Caco-2 (cell line): ENCODE measurements around the gene AMBP. TPM values are rescaled to one million over a fixed set of nuclear protein-coding genes. Genes with fewer than 3 reads are reported as not detected.

Source experiments
- BruUV-seq: library from RNA; stranded (reverse); fragments of 400-500 nt; replicated peaks from 2 replicates; lab custom pipeline; 2021; lab: Mats Ljungman, UMichigan
- CTCF ChIA-PET: fragments of 300-600 bp; sonication (Branson Sonifier 250); formaldehyde crosslinking; loops from one replicate; lab custom pipeline; 2022; ENCODE audit warnings: antibody characterized with exemption; lab: Charles Lee
- POLR2A ChIA-PET: fragments of 300-600 bp; sonication (Branson Sonifier 250); formaldehyde crosslinking; loops from one replicate; lab custom pipeline; 2022; ENCODE audit warnings: antibody characterized with exemption; lab: Charles Lee
- DNase-seq, 2 experiments: peaks; one replicate each; pipeline versions ENCODE4 v3.0.0 to v3.0.0-alpha.2; 2020 to 2022
- H3K27me3 ChIP-seq: replicated peaks from 2 replicates; pipeline ENCODE4 v1.6.0; 2011; ENCODE audit warnings: low read length; ENCODE audit not compliant: control insufficient read depth, insufficient read depth
- H3K36me3 ChIP-seq: 2 replicates; pipeline ENCODE4 v1.5.1; 2011; ENCODE audit warnings: low read length; ENCODE audit not compliant: control insufficient read depth, insufficient read depth
- H3K4me1 ChIP-seq: fragments of 250-450 bp; sonication (Bioruptor Pico); 2 replicates; pipeline ENCODE4 v1.5.1; 2020; ENCODE audit warnings: mild to moderate bottlenecking
- H3K4me3 ChIP-seq: 2 replicates; pipeline ENCODE4 v1.5.1; 2011; ENCODE audit warnings: low read depth, mild to moderate bottlenecking, control low read depth, low read length
- H3K9me3 ChIP-seq: fragments of 250-450 bp; sonication (Bioruptor Pico); 2 replicates; pipeline ENCODE4 v1.5.1; 2020; ENCODE audit warnings: mild to moderate bottlenecking, moderate library complexity
- H3K27ac Mint-ChIP-seq: one replicate; pipeline ENCODE4 v1.8.0; 2022; ENCODE audit warnings: mixed read lengths; ENCODE audit not compliant: unreplicated experiment
- H3K27me3 Mint-ChIP-seq: one replicate; pipeline ENCODE4 v1.8.0; 2022; ENCODE audit warnings: mixed read lengths; ENCODE audit not compliant: insufficient read depth, unreplicated experiment
- H3K36me3 Mint-ChIP-seq: one replicate; pipeline ENCODE4 v1.8.0; 2022; ENCODE audit warnings: mild to moderate bottlenecking, mixed read lengths; ENCODE audit not compliant: insufficient read depth, unreplicated experiment
- H3K4me1 Mint-ChIP-seq: one replicate; pipeline ENCODE4 v1.8.0; 2022; ENCODE audit warnings: low read depth, mixed read lengths; ENCODE audit not compliant: unreplicated experiment
- H3K4me3 Mint-ChIP-seq: one replicate; pipeline ENCODE4 v1.8.0; 2022; ENCODE audit warnings: mild to moderate bottlenecking, moderate library complexity, mixed read lengths; ENCODE audit not compliant: unreplicated experiment
- H3K9me3 Mint-ChIP-seq: one replicate; pipeline ENCODE4 v1.8.0; 2022; ENCODE audit warnings: mixed read lengths; ENCODE audit not compliant: unreplicated experiment
- CTCF ChIP-seq, 2 experiments: fragments of 200-600 bp in 1 of 2; IDR thresholded peaks; 1 replicate in 1 of 2; 2 replicates in 1 of 2; pipeline versions ENCODE4 v1.5.1 to v1.8.0; 2011 to 2022; ENCODE audit warnings: antibody characterized with exemption in 1 of 2, control low read depth in 1 of 2, inconsistent platforms in 1 of 2, low read depth in 1 of 2, low read length in 1 of 2, mild to moderate bottlenecking in 1 of 2, moderate library complexity in 1 of 2; ENCODE audit not compliant: insufficient read depth in 1 of 2, severe bottlenecking in 1 of 2, unreplicated experiment in 1 of 2
- intact Hi-C: fragments of 100-400 bp; cut with micrococcal nuclease; formaldehyde crosslinking; loops from one replicate; pipeline ENCODE4 v1.10.0; 2022; ENCODE audit not compliant: unreplicated experiment
- total RNA-seq: library from RNA; stranded (reverse); gene quantifications from 2 replicates; pipeline ENCODE4 v1.2.3, GENCODE V29; 2022

The AMBP gene
- total RNA-seq, 1 experiment from 2014 or later = 2.2 TPM

DNA sequence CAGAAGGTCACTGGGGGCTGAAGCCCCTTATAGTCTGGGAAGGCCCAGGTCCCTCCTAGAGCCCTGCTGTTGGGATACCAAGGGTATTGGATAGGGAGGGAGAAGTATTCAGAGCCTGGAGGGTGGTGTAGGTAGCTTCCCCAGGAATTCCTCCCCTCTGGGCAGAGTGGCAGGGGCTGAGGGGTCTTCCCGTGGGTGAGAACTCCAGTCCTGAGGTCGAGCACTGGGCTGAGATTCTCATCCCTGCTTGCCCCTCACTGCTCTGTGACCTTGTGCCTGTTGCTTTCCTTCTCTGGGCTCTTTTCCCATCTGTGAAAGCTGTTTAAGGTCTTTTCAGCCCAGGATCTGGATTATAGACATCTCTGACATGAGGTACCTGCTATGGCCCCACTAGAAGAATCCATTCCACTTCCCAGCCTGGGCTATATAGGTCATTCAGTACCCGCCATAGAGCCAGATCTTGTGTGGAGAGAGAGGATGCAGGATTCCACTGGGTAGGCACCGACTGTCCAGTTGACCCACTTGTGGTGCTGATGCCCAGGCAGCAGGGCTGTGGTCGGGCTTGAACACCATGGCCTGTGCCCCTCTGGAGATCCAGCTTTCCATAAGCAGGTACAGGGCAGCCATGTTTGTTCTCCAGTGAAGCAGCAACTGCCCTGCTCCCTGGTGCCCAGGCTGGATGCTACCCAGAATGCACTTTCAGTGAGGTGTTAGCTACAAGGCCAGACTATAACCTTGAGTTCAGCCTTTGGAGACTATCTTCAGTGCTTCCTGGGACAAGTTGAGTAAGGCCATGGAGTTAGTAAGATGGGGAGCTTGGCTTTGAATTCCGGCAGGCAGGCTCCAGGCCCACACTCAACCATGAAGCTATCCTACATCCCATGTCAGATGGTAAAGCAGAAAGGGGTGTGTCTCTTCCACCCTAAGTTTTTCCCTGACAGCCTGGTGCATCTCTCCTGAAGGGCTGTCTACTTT is 60.1 kb downstream of the AMBP start:
- no peak overlapping the region for H3K4me3 Mint-ChIP-seq
- ChIA-PET POLR2A (no interaction called here), CTCF (no interaction called here)
- intact Hi-C loops = no loop called here
- no peaks in the 10 kb centered on the region for H3K36me3 ChIP-seq
- no peaks in the 10 kb centered on the region for H3K4me1 ChIP-seq
- peaks cover 26% of the 10 kb centered on the region for H3K9me3 ChIP-seq
- no peaks in the 10 kb centered on the region for H3K27me3 Mint-ChIP-seq
- TF ChIP-seq CTCF (IDR thresholded peaks at IDR 0.05; ENCODE audit: insufficient read depth in 1 of 2, low read depth in 1 of 2, low read length in 1 of 2, severe bottlenecking in 1 of 2, unreplicated experiment in 1 of 2) = no peak
- H3K4me1 Mint-ChIP-seq = no peaks in the 10 kb centered on the region
- no peaks in the 10 kb centered on the region for H3K27me3 ChIP-seq
- BruUV-seq = no TSS peak
- H3K27ac Mint-ChIP-seq = no peak overlapping the region
- no peak overlapping the region for H3K4me3 ChIP-seq
- DNase-seq = no peak
- H3K36me3 Mint-ChIP-seq = no peaks in the 10 kb centered on the region
- peaks cover 24% of the 10 kb centered on the region for H3K9me3 Mint-ChIP-seq

DNA sequence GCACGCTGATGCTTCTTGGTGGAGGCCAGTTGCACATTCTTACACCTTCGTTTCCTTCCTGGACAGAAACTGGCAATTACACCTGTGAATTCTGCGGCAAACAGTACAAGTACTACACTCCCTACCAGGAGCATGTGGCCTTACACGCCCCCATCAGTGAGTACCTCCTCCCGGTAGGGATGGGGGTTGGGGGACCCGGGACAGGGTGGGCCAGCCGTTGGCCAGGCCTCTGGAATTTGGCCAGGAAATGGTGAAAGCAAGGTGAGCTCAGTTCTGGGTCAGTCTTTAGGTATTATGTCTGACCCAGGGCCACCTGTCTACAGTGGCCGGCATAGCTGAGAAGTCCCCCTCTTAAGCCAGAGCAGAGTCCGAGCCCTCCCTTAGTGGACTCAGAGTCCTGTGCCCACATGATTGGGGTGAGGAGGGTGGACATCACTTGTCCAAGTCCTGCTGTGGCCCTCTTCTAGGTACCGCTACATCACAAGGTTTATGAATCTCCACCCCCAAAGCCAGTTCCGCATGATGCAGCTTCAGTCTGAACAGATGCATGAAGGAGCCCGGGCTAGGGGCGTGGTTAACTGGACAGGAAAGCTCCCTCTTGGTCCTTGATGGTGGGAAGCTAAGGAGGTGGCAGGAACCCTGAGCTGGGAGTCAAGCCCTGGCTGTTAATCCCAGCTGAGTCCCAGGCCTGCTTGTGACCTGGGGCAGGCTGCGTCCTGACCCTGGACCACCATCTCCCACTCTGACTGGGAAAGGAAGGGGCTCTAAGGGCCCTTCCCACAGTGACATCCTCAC is 61.3 kb downstream of the AMBP start:
- H3K36me3 ChIP-seq = no peaks in the 10 kb centered on the region
- peaks cover 23% of the 10 kb centered on the region for H3K9me3 ChIP-seq
- DNase-seq = no peak
- no peak overlapping the region for H3K4me3 Mint-ChIP-seq
- no peak for TF ChIP-seq CTCF (IDR thresholded peaks at IDR 0.05; ENCODE audit: insufficient read depth in 1 of 2, low read depth in 1 of 2, low read length in 1 of 2, severe bottlenecking in 1 of 2, unreplicated experiment in 1 of 2)
- intact Hi-C loops = no loop called here
- POLR2A ChIA-PET = no interaction called here
- no peaks in the 10 kb centered on the region for H3K4me1 Mint-ChIP-seq
- no peak overlapping the region for H3K27ac Mint-ChIP-seq
- CTCF ChIA-PET = no interaction called here
- H3K4me3 ChIP-seq = no peak overlapping the region
- H3K27me3 ChIP-seq = no peaks in the 10 kb centered on the region
- no peaks in the 10 kb centered on the region for H3K36me3 Mint-ChIP-seq
- H3K27me3 Mint-ChIP-seq = no peaks in the 10 kb centered on the region
- no TSS peak for BruUV-seq
- no peaks in the 10 kb centered on the region for H3K4me1 ChIP-seq
- H3K9me3 Mint-ChIP-seq = peaks cover 16% of the 10 kb centered on the region

GRCh38 chr9:114016101-114016500 is 62.0 kb downstream of the AMBP start:
- no peaks in the 10 kb centered on the region for H3K36me3 ChIP-seq
- H3K36me3 Mint-ChIP-seq = no peaks in the 10 kb centered on the region

More at GRCh38 chr9:114016101-114016500, 62.0 kb downstream of the AMBP start:
- H3K4me3 Mint-ChIP-seq = no peak overlapping the region
- ChIA-PET POLR2A (no interaction called here), CTCF (no interaction called here)
- H3K27me3 Mint-ChIP-seq = no peaks in the 10 kb centered on the region
- no peak for DNase-seq
- H3K9me3 Mint-ChIP-seq = peaks cover 16% of the 10 kb centered on the region
- peaks cover 21% of the 10 kb centered on the region for H3K9me3 ChIP-seq
- H3K4me1 ChIP-seq = no peaks in the 10 kb centered on the region
- no peak overlapping the region for H3K4me3 ChIP-seq
- no peaks in the 10 kb centered on the region for H3K4me1 Mint-ChIP-seq
- no peaks in the 10 kb centered on the region for H3K27me3 ChIP-seq
- peak overlapping the region; percentile 27 for H3K27ac Mint-ChIP-seq
- intact Hi-C loops = no loop called here
- BruUV-seq = no TSS peak
- TF ChIP-seq CTCF (IDR thresholded peaks at IDR 0.05; ENCODE audit: insufficient read depth in 1 of 2, low read depth in 1 of 2, low read length in 1 of 2, severe bottlenecking in 1 of 2, unreplicated experiment in 1 of 2) = no peak
